ENCODE measurements around the gene NAGPA. TPM values are rescaled to one million over a fixed set of nuclear protein-coding genes. Genes with fewer than 3 reads are reported as not detected.

The NAGPA gene
- total and polyA plus RNA-seq, 2 of the 13 experiments (the other 11 are each of a cell fraction or from before 2014, with no cell fraction given) = 27.1 to 60.3 TPM

DNA sequence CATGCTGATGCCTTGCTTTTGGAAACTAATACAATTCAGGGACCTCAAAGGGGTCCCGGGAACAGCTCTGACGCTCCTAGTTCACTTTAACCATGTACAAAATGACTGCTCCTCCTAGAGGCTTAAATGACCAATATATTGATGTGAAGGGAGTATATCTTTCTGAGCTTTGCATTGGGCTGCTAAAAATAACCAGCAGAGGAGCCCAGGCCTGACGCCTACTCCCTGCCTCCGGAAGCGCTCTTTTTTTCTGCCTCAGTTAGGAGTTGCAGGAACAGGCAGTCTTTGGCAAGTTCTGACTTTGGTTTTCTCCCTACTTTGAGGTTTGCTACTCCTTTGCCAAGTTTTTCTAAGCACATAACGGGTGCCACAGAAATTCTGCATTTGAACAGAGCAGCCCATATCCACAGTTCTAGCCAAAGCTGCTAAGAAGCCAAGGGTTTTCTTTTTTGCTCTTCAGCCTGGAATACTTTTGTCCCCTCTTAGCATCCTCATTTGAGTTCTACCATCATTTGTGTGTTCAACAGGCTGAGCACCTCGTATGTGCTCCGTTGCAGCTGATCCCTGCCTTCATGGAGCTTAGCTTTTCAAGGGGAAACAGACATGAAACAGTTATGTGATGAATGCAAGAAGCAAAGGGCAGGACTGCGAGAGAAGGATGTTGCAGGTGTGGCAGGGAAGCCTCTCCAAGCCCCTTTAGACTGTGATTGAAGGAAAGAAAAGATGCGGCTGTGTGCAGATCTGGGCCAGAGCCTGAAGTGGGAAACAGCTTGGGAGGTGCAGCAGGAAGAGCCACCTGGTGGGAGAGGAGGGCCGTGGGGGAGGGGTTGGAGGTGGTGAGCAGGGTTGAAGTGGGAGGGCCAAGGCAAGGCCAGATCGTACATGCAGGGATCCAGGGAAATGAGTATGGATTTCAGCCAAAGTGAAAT, 2.8 kb upstream of the NAGPA start (continued):
- TF ChIP-seq, protein P1, sequence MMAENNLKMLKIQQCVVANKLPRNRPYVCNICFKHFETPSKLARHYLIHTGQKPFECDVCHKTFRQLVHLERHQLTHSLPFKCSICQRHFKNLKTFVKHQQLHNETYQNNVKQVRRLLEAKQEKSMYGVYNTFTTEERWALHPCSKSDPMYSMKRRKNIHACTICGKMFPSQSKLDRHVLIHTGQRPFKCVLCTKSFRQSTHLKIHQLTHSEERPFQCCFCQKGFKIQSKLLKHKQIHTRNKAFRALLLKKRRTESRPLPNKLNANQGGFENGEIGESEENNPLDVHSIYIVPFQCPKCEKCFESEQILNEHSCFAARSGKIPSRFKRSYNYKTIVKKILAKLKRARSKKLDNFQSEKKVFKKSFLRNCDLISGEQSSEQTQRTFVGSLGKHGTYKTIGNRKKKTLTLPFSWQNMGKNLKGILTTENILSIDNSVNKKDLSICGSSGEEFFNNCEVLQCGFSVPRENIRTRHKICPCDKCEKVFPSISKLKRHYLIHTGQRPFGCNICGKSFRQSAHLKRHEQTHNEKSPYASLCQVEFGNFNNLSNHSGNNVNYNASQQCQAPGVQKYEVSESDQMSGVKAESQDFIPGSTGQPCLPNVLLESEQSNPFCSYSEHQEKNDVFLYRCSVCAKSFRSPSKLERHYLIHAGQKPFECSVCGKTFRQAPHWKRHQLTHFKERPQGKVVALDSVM (CRISPR knock-in tag; IDR thresholded peaks at IDR 0.05) = no peak
- no peak for TF ChIP-seq ZNF33B (CRISPR knock-in tag; IDR thresholded peaks at IDR 0.05)
- no peak for TF ChIP-seq ZNF674 (CRISPR knock-in tag; IDR thresholded peaks at IDR 0.05; ENCODE audit: low read depth)
- TF ChIP-seq ZNF207 (IDR thresholded peaks at IDR 0.05; ENCODE audit: borderline replicate concordance) = no peak
- 0 out of 2 replicates have a peak, but pooled peaks have one; percentile 5 for TF ChIP-seq ZNF556 (CRISPR knock-in tag; IDR thresholded peaks at IDR 0.05; ENCODE audit: borderline replicate concordance)
- TF ChIP-seq SMYD3 (CRISPR knock-in tag; IDR thresholded peaks at IDR 0.05) = peak; percentile 66; the same call in 1 of the 2 replicates
- TF ChIP-seq, protein P2, sequence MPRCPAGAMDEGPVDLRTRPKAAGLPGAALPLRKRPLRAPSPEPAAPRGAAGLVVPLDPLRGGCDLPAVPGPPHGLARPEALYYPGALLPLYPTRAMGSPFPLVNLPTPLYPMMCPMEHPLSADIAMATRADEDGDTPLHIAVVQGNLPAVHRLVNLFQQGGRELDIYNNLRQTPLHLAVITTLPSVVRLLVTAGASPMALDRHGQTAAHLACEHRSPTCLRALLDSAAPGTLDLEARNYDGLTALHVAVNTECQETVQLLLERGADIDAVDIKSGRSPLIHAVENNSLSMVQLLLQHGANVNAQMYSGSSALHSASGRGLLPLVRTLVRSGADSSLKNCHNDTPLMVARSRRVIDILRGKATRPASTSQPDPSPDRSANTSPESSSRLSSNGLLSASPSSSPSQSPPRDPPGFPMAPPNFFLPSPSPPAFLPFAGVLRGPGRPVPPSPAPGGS (CRISPR knock-in tag; IDR thresholded peaks at IDR 0.05) = 0 out of 2 replicates have a peak, but pooled peaks have one; percentile 59
- peak; percentile 54 for TF ChIP-seq ZFX (CRISPR knock-in tag; IDR thresholded peaks at IDR 0.05; ENCODE audit: low read depth)
- TF ChIP-seq, protein P3, sequence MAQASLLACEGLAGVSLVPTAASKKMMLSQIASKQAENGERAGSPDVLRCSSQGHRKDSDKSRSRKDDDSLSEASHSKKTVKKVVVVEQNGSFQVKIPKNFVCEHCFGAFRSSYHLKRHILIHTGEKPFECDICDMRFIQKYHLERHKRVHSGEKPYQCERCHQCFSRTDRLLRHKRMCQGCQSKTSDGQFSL (CRISPR knock-in tag; IDR thresholded peaks at IDR 0.05) = no peak
- 0 out of 2 replicates have a peak, but pooled peaks have one; percentile 45 for TF ChIP-seq CBX5 (CRISPR knock-in tag; IDR thresholded peaks at IDR 0.05; ENCODE audit: borderline replicate concordance)
- TF ChIP-seq, protein P4, sequence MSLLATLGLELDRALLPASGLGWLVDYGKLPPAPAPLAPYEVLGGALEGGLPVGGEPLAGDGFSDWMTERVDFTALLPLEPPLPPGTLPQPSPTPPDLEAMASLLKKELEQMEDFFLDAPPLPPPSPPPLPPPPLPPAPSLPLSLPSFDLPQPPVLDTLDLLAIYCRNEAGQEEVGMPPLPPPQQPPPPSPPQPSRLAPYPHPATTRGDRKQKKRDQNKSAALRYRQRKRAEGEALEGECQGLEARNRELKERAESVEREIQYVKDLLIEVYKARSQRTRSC (CRISPR knock-in tag; IDR thresholded peaks at IDR 0.05; ENCODE audit: low read depth) = 0 out of 2 replicates have a peak, but pooled peaks have one; percentile 52
- peak; percentile 63; the same call in 1 of the 2 replicates for TF ChIP-seq ZNF292 (CRISPR knock-in tag; IDR thresholded peaks at IDR 0.05; ENCODE audit: borderline replicate concordance, low read depth)
- TF ChIP-seq, protein P5, sequence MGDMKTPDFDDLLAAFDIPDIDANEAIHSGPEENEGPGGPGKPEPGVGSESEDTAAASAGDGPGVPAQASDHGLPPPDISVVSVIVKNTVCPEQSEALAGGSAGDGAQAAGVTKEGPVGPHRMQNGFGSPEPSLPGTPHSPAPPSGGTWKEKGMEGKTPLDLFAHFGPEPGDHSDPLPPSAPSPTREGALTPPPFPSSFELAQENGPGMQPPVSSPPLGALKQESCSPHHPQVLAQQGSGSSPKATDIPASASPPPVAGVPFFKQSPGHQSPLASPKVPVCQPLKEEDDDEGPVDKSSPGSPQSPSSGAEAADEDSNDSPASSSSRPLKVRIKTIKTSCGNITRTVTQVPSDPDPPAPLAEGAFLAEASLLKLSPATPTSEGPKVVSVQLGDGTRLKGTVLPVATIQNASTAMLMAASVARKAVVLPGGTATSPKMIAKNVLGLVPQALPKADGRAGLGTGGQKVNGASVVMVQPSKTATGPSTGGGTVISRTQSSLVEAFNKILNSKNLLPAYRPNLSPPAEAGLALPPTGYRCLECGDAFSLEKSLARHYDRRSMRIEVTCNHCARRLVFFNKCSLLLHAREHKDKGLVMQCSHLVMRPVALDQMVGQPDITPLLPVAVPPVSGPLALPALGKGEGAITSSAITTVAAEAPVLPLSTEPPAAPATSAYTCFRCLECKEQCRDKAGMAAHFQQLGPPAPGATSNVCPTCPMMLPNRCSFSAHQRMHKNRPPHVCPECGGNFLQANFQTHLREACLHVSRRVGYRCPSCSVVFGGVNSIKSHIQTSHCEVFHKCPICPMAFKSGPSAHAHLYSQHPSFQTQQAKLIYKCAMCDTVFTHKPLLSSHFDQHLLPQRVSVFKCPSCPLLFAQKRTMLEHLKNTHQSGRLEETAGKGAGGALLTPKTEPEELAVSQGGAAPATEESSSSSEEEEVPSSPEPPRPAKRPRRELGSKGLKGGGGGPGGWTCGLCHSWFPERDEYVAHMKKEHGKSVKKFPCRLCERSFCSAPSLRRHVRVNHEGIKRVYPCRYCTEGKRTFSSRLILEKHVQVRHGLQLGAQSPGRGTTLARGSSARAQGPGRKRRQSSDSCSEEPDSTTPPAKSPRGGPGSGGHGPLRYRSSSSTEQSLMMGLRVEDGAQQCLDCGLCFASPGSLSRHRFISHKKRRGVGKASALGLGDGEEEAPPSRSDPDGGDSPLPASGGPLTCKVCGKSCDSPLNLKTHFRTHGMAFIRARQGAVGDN (CRISPR knock-in tag; IDR thresholded peaks at IDR 0.05) = peak; percentile 64
- TF ChIP-seq, protein P6, sequence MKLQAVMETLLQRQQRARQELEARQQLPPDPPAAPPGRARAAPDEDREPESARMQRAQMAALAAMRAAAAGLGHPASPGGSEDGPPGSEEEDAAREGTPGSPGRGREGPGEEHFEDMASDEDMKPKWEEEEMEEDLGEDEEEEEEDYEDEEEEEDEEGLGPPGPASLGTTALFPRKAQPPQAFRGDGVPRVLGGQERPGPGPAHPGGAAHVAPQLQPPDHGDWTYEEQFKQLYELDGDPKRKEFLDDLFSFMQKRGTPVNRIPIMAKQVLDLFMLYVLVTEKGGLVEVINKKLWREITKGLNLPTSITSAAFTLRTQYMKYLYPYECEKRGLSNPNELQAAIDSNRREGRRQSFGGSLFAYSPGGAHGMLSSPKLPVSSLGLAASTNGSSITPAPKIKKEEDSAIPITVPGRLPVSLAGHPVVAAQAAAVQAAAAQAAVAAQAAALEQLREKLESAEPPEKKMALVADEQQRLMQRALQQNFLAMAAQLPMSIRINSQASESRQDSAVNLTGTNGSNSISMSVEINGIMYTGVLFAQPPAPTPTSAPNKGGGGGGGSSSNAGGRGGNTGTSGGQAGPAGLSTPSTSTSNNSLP (IDR thresholded peaks at IDR 0.05; ENCODE audit: low read depth, low read length) = 0 out of 2 replicates have a peak, but pooled peaks have one; percentile 27
- TF ChIP-seq MEF2D (CRISPR knock-in tag; IDR thresholded peaks at IDR 0.05) = peak; percentile 91
- TF ChIP-seq MTF2 (CRISPR knock-in tag; IDR thresholded peaks at IDR 0.05; ENCODE audit: borderline replicate concordance) = no peak

All from HepG2 (cell line).